ENCODE results near the gene BAIAP2L1.

The BAIAP2L1 gene

DNA sequence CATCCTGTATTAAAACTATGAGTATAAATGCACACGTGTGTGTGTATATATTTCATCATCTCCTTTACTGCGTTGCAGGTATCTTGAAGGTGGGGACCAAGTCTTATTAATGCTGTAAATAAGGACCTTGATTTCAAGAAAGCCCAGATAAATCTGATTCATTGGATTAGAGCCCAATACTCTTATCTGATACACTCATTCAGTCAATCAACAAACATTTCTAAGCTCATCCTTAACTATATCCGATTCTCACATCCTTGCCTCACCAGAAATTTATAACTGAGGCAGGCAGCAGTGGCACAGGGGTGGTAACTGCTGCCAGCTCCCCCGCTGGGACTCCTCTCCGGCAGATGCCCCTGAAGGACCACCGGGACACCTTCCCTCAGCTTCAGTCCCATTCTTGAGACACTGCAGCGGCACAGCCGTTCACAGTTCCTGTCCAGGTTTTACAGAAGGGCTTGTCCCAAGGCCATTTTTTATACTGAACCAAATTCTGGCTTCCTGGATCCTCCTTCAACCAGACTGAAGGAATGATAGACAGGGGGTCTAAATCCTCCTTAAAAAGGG is 65.4 kb downstream of the BAIAP2L1 start:
- TF ChIP-seq, protein P1, sequence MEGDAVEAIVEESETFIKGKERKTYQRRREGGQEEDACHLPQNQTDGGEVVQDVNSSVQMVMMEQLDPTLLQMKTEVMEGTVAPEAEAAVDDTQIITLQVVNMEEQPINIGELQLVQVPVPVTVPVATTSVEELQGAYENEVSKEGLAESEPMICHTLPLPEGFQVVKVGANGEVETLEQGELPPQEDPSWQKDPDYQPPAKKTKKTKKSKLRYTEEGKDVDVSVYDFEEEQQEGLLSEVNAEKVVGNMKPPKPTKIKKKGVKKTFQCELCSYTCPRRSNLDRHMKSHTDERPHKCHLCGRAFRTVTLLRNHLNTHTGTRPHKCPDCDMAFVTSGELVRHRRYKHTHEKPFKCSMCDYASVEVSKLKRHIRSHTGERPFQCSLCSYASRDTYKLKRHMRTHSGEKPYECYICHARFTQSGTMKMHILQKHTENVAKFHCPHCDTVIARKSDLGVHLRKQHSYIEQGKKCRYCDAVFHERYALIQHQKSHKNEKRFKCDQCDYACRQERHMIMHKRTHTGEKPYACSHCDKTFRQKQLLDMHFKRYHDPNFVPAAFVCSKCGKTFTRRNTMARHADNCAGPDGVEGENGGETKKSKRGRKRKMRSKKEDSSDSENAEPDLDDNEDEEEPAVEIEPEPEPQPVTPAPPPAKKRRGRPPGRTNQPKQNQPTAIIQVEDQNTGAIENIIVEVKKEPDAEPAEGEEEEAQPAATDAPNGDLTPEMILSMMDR (IDR thresholded peaks at IDR 0.05): no peak

DNA sequence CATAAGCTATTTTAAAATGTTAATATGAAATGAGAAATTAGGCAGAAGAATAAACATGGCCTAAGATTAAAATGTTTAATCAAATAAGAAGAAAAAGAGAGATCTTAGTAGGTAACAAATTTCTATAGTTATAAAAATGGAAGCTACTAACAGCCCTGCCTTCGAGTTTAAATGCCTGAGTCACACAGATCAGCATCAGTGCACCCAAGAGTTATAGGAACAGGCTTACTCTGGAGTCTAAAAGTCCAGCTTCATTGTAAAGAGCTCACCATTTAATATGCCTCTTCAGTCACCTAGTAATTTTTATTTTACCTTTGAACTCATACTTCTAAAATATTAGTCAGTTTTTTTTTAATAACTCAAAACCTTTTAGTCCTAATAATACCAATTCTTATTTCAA is 66.8 kb downstream of the BAIAP2L1 start:
- Histone ChIP-seq H3K27me3 (ENCODE audit: control insufficient read depth, insufficient read depth, low read length) (no peaks in the 10 kb centered on the region), H3K4me2 (ENCODE audit: low read length) (no peak overlapping the region), H2AFZ (no peak overlapping the region), H3K9ac (no peak overlapping the region), H3K36me3 (ENCODE audit: control insufficient read depth, insufficient read depth, low read length) (no peaks in the 10 kb centered on the region), H3K4me3 (ENCODE audit: low read depth, low read length) (no peak overlapping the region), H3K9me3 (ENCODE audit: control insufficient read depth, low read length) (no peaks in the 10 kb centered on the region), H3K79me2 (no peaks in the 10 kb centered on the region), H3K27ac (no peak overlapping the region), H3K4me1 (no peaks in the 10 kb centered on the region)
- TF ChIP-seq, protein P1 (IDR thresholded peaks at IDR 0.05): no peak

More for the DNA sequence above, 65.4 kb downstream of the BAIAP2L1 start:
- no peak overlapping the region for H3K27ac ChIP-seq
- no peaks in the 10 kb centered on the region for H3K27me3 ChIP-seq (ENCODE audit: control insufficient read depth, insufficient read depth, low read length)
- no peak overlapping the region for H3K4me3 ChIP-seq (ENCODE audit: low read depth, low read length)
- H2AFZ ChIP-seq: no peak overlapping the region
- H3K36me3 ChIP-seq (ENCODE audit: control insufficient read depth, insufficient read depth, low read length): no peaks in the 10 kb centered on the region
- H3K4me2 ChIP-seq (ENCODE audit: low read length): no peak overlapping the region
- no peak overlapping the region for H3K9ac ChIP-seq
- H3K9me3 ChIP-seq (ENCODE audit: control insufficient read depth, low read length): no peaks in the 10 kb centered on the region
- H3K4me1 ChIP-seq: no peaks in the 10 kb centered on the region
- no peaks in the 10 kb centered on the region for H3K79me2 ChIP-seq

DNA sequence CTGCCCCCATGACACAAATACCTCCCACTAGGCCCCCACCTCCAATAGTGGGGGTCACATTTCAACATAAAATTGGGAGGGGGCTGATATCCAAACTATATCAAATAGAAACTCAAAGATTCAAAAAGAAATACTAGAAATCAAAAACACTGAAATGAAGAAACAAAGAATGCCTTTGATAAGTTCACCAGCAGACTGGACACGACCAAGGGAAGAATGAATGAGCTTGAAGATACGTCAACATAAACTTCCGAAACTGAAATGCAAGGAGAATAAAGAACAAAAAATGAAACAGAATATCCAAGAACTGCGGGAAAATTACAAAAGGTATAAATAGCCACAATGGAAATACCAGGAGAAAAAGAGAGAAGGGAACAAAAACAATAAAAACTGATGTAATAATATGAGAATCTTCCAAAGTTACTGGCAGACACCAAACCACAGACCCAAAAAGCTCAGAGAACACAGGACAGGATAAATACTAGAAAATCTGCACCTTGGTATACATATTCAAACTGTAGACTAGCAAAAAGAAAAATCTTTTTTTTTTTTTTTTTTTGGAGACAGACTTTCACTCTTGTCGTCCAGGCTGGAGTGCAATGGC is 69.9 kb downstream of the BAIAP2L1 start:
- no peaks in the 10 kb centered on the region for H3K79me2 ChIP-seq
- H2AFZ ChIP-seq: no peak overlapping the region
- TF ChIP-seq, protein P1 (IDR thresholded peaks at IDR 0.05): no peak
- no peak overlapping the region for H3K4me3 ChIP-seq (ENCODE audit: low read depth, low read length)
- H3K27me3 ChIP-seq (ENCODE audit: control insufficient read depth, insufficient read depth, low read length): no peaks in the 10 kb centered on the region
- no peak overlapping the region for H3K27ac ChIP-seq
- H3K9ac ChIP-seq: no peak overlapping the region
- no peaks in the 10 kb centered on the region for H3K36me3 ChIP-seq (ENCODE audit: control insufficient read depth, insufficient read depth, low read length)
- no peak overlapping the region for H3K4me2 ChIP-seq (ENCODE audit: low read length)
- no peaks in the 10 kb centered on the region for H3K9me3 ChIP-seq (ENCODE audit: control insufficient read depth, low read length)
- H3K4me1 ChIP-seq: peaks cover 2% of the 10 kb centered on the region

DNA sequence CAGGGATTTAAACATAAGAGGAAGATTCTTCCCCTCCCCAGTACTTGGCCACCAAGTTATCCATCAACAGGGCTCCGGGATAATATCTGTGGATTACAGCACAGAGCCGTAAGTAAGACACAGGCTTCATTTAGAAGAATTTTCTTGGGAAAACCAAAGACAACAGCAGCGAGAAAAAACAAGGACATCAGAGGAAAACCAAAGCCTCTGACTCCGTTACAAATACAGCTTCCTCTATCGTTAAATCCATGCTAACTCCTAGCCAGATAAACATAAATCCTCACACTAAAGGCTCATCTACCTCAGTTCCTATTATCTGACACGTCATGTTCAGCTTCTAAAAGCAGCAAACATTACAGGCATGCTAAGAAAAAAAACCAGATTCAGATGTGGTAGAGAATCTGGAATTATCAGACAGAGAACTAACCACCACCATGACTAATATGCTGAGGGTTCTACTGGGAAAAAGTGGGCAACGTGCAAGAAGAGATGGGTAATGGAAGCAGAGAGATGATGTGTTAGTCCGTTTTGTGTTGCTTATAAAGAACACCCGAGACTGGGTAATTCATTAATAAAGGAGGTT is 71.0 kb downstream of the BAIAP2L1 start:
- no peaks in the 10 kb centered on the region for H3K79me2 ChIP-seq
- H3K36me3 ChIP-seq (ENCODE audit: control insufficient read depth, insufficient read depth, low read length): no peaks in the 10 kb centered on the region
- H3K9me3 ChIP-seq (ENCODE audit: control insufficient read depth, low read length): no peaks in the 10 kb centered on the region
- H3K4me1 ChIP-seq: peaks cover 2% of the 10 kb centered on the region
- H3K4me3 ChIP-seq (ENCODE audit: low read depth, low read length): no peak overlapping the region
- H3K27ac ChIP-seq: no peak overlapping the region
- H3K9ac ChIP-seq: no peak overlapping the region
- TF ChIP-seq, protein P1 (IDR thresholded peaks at IDR 0.05): no peak
- no peak overlapping the region for H2AFZ ChIP-seq
- H3K4me2 ChIP-seq (ENCODE audit: low read length): no peak overlapping the region
- H3K27me3 ChIP-seq (ENCODE audit: control insufficient read depth, insufficient read depth, low read length): no peaks in the 10 kb centered on the region

Data from parathyroid adenoma (tissue), 2 donors.